ENCODE measurements around the gene FBXL7.

FBXL7 gene

DNA sequence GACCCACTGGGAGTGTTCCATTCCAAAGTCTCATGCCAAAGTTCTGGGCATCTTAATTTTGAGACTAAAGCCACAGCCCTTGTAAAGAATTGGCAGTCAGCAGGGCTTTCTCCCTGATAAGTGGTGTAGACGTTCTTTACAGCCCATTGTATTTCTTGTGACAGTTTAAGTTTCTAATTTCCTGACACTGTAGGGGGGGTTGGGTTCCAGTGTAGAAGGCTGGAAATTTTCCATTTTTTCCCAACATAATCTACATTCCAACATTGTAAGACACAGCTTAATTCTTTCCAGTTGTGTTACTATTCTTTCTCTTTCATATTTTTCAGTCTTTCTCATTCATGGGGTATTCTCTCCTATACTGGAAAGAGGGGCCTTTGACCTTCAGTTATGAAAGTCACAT is 121.1 kb downstream of the FBXL7 start:
- DNase-seq, result no peak

DNA sequence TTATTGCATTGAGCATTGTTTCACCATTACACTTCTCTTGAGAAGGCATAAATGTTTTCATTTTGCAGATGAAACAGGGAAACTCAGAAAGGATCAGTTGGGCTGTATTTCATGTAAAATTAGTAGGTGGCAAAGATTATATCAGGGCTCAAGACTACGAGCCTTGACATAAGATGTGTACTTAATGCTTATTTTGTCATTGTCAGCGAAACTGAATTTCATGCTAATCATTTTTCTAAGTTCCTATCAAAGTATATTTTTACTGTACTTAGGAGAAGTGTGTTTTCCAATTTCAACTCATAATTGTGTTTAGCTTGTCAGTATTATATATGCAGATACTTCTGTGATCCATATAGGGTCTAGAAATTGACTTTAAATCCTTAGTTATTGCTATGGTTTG is 123.8 kb downstream of the FBXL7 start:
- no peak for DNase-seq

DNA sequence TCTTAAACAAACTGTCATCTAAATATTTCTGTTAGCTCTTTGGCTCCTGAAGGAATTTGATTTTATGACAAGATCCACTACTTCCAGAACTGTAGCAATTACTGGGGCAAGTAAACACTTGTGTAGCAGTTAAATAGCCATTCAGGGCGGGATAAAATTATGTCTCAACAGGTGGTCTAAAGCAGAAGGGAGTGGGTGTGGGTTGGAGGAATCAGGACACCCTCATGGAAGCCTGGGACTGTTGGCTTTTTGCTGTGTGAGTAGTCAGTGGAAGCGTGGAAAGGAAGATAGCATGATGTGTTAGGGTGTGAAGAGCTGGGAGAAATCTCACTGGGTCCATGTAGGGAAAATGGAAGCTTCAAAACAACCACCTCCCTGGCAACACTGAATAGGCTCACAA is 127.1 kb downstream of the FBXL7 start:
- no peak for DNase-seq

DNA sequence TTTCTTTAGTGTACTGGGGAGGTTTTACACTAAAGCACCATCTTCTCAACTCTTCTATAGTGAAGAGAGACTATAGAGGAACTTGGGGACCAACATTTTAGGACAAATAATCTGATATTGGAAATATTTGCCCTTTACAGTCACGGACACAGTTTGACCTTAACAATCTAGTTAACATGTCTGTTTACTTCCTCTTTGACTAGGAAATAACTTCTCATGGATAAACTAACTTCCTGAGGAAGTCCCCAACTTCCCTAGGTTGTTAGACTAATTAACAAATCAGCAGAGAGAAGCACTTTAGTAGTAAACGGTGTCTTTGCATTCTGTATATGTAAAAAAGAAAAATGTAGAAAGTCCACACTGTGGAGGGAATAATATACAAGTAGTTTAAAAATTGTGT is 127.7 kb downstream of the FBXL7 start:
- DNase-seq, result no peak

DNA sequence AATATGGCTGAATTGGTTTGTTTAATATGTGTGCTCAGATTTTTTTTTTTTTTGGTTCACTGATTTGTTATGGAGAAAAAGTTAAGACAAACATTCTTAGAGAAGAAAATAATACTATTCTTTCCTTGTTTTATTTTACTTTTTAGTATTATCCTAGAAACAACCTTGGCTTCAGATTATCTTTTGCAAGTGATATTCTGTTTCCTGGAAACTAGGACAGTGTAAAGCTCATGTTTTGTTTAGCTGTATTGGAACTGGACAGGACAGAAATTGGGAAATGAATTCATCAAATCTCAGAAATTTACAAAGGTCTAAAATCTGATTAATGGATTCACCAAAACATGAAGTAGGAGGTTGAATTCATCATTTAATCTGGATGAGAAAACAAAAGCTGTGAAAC is 130.5 kb downstream of the FBXL7 start:
- DNase-seq, result no peak

DNA sequence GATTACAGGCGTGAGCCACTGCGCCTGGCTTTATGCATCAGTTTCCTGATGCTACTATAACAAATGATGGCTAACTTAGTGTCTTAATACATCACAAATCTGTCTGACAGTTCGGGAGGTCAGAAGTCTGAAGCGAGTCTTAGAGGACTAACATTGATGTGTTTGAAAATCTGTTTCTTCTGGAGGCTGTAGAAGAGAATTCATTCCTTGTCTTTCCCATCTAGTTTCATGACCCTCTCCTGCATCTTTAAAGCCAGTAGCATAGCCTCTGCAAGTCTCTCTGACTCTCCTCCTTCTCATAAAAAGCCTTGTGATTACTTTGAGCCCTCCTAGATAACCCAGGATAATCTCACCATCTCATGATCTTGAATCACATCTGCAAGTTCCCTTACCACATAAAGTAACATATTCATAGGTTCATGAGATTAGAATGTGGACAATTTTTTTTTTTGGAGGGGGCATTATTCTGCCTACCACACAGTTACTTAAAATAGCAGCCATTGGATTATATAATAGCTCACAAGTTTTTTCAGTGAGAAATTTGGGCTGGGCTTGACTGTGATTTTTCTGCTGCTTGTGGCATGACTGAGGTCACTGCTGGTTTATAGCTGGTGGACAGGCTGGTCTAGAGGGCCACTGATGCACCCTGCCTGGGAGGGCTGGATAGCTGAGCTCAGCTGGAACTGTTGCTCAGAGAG is 134.8 kb downstream of the FBXL7 start:
- no peak for DNase-seq

DNA sequence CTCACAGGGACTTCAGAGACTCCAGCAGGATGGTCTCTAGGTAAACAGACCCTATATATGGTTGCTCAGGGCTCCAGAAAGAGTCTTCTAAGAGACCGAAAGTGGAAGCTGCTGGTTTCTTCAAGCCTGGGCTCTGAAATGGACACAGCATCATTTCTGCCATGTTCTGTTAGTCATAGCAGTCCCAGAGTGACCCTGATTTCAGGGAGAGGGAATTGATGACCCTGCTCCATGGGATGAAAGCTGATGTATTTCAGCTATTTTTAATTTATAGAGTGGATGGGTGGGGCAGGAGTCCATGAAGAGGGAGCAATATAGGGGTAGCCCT is 135.3 kb downstream of the FBXL7 start:
- DNase-seq, result no peak

DNA sequence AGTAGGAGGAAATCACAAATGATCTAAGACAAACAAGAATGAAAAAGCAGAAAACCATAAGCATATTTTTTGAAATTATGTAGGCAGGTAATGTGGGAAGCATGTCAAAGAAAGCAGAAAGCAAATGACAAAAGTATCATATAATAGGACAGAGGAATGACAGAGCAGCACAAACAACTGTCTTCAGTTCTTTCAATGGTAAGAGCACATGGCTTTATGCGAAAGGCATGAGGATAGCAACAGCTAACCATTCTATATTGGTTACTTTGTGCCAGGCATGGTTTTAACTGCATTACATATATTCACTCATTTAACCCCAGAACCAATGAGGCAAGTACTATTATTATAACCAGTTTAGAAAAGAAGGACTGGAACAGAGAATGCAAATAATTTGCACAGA is 137.4 kb downstream of the FBXL7 start:
- DNase-seq, result no peak

DNA sequence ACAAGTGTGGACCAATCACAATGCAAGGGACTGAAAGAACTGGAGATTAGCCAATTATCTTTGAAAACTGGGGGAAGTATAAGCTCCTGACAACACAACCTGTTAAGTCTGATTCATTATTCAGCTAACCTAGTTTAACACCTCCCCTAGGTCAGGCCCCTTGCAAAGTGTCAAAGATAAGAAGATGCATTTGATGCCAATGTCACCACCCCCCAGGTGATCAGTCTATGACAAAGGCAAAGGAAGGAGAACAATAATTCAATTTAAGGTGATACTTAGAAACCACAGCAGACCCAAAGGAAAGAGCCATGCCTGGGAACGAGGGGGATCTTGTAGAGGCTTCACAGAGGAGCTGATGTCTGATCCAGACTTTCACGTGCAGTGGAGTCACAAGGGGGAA is 137.9 kb downstream of the FBXL7 start:
- no peak for DNase-seq

DNA sequence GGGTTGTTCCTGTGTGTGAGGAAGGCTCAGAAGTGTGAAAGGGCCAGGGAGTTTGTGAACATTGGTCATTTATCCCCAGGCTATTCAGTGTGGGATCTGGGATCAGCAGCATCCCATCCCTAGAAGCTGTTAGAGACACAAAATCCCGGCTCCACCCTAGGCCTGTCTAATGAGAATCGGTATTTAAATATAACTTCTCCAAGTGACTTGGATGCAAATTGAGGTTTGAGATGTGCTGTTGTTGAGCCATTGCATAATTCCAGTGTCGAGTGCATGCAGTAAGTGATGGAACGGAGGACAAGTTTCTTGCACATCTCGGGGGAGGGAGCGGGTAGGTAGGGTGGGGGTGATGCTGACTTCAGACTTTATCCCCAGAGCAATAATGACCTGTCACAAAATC is 138.3 kb downstream of the FBXL7 start:
- DNase-seq, result no peak

DNA sequence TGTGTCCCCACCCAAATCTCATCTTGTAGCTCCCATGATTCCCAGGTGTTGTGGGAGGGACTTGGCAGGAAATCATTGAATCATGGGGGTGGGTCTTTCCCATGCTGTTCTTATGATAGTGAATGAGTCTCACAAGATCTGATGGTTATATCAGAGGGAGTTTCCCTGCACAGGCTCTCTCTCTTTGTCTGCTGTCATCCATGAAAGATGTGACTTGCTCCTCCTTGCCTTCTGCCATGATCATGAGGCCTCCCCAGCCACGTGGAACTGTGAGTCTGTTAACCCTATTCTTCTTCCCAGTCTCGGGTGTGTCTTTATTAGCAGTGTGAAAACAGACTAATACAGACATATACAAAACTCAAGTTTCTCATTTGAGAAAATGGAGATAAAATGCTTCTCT is 139.3 kb downstream of the FBXL7 start:
- DNase-seq, result no peak

DNA sequence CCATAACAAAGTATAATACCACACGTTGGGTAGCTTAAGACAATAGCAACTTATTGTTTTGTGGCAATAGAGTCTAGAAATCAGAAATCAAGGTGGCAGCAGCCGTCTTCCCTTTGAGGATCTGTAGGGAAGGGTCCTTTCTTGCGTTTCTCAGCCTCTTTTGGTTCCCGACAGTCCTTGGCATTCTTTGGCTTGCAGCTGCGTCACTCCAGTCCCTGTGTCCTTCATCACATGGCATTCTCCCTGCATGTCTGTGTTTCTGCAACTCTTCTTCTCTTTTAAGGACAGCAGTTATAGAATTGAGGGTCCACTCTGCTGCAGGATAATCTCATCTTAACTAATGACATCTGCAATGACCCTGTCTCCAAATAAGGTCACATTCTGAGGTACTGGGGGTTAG is 140.1 kb downstream of the FBXL7 start:
- no peak for DNase-seq

DNA sequence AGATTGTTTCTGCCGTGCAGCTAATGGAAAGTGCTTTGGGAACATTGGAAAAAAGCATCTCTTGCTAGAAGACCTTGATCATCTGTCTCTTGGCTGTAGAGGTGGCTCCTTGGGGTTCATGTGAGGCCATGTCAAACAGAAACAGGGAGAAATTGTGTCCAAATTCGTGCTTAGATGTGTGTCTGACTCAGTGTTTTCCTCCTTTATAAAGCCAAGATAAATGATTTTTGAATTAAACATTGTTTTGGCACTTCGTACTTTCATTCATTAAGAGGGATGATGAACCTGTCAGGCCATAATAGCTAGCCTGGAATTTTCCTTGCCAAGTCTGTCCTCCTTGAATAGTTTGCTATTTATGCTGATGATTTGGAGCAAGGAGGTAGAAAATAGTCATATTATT is 143.8 kb downstream of the FBXL7 start:
- DNase-seq, result no peak

DNA sequence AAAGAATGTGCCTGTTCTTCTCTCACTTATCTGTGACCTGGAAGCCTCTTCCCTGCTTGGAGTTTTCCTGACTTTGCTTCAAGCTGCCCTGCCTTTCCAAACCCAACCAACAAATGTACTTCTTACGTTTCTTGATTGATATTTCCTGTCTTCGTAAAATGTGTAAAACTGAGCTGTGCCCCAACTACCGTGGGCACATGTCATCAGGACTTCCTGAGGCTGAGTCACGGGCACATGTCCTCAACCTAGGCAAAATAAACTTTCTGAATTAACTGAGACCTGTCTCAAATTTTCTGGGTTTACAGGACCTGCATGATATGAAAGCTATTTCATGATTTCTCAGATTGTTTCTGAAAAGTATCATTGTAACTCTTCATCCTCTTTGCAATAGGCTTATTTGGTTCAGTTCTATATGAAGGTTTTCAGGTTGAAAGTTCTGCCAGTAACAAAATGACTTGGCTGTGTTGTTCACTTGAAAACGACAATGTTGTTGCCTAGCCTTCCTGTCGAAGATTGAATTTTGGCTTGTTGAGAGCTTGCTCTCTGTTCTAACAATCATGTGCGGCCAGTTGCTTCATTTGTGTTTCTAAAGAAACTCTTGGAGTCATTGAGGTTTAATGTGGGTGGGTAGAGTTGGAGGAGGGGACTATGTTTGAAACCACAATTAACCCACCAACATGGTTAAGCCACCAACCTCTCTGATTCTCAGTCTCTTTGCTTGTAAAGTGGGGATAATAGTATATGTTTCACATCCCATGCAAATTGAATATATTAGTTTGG is 145.6 kb downstream of the FBXL7 start:
- no peak for DNase-seq

DNA sequence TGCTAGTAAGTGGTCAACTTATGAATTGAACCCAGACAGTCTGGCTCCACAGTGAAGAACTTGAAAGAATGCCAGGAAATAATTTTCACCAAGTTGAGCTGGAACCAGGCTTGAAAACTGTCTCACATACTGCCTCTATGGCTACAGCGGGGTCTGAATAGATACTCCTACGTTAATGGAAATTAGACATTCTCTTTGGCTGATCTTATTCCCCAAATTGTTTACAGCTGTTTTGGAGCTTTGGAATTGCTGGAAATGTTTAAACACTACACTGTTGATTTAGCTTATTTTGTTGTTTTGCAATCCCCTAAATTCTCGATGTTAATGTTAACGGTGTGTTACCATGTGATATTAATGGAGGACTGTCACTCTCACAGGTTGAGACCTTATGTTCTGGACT is 146.4 kb downstream of the FBXL7 start:
- no peak for DNase-seq

DNA sequence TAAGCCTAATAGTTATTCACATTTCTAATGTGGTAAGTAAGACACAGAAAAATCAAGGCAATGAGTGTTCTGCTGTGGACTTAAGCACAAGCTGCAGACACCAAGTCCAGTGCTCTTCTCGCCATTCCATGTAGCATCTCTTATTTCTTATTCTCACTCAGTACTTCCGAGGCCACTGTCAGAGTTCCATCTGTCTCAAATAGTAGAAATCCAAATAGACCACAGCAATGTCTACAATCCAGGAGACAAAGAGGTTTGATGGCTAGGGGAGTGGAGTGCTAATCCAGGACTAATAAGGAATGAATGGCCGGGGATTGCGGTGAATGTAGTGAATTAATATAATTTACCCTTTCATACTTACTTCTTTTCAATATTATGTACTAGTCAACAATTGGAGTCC is 147.3 kb downstream of the FBXL7 start:
- no peak for DNase-seq

DNA sequence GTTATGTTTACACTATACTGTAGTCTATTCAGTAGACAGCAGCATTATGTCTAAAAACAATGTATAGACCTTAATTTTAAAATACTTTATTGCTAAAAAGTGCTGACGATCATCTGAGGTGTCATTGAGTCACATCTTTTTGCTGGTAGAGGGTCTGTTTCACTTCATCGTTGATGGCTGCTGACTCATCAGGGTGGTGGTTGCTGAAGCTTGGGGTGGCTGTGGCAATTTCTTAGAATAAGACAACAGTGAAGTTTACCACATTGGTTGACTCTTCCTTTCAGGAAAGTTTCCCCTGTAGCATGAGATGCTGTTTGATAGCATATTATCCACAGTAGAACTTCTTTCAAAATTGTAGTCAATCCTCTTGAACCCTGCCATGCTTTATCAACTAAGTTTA is 150.3 kb downstream of the FBXL7 start:
- DNase-seq, result no peak

DNA sequence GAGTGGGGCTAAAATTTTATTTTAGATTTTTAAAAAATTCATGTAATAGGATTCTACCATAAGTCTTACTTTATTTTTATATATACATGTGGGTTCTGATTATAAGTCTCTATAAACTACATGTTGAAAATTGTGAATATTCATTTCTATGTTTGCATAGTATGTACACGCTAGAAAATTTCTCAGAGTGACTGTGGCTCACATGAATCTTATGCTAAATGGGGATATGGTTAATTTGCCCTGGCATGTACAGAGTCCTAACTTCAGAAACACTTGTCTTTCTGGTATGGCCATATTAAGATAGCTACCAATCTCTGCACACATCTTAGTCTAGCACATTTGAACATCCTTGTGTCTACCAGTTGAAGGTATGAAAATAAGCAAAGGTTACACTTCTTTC is 154.8 kb downstream of the FBXL7 start:
- DNase-seq, result no peak

DNA sequence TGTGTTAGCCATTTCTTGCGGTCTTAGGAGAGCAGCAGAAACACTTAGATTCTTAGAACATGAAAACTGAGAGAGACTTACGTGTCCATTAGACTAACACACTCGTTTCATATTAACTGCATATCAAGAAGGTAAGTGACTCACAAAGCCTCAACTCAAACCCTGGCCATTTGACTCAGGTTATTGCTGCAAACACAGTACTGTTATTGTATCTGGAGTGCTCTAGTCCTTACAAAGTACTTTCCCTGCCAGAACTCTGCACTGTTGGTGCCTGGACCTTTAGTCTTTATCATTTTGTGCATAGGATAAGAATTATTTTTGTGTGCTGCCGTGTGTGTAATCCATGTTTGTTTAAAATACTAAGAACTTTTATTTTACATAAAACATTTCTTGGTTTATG is 155.7 kb downstream of the FBXL7 start:
- DNase-seq, result no peak

DNA sequence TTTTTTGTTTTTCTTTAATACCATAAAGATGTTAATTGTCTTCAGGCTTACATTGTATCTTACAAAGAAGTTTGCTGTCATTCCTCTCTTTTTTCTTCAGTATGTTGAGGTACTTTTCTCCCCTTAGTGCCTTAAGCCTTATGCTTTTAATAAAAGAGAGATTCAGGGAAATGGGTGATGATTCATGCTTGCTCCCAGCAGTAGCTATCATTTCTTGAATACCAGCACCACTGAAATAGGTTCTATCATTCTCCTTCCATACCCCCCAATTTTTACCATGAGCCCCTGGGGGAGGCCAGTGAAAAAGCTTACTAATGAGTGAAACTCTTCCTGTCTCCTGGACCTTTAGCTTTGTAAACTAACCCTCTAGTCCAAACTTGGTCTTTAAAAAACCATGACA is 165.0 kb downstream of the FBXL7 start:
- DNase-seq, result no peak

DNA sequence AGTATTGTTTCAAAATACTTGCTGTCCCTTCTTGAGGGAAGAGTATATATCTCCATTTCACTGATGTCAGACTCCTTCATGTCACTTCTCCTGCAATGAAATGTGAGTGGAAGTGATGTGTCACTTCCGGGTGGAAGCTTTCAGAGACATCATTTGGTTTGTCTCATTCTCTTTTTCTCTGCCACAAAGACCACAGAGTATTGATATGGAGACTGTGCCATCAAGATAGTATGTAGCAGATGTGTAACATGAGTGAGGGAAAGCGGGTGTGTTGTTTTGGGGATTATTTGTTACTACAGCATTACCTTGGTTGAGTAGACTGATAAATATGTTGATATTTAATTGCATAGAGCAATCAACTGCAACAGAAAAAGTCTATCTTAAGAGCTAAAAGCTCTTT is 169.8 kb downstream of the FBXL7 start:
- DNase-seq, result no peak

DNA sequence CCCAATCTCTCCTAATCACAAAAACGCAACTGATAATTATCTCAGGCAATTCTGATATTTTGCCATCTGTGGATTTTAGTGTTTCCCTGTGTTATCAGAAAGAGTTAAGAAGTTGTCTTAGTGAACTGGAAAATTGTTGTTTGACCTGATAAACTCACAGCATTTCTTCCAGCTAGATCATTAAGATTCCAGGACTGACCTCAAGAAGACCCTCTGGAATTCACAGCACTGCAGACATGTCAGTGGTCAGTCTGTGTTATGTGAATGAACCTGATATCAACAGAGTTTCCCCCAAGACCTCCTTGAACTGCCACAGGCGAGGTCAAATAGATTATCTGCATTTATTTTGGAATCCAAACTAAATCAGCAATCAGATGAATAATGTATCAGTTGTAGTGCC is 174.7 kb downstream of the FBXL7 start:
- no peak for DNase-seq

DNA sequence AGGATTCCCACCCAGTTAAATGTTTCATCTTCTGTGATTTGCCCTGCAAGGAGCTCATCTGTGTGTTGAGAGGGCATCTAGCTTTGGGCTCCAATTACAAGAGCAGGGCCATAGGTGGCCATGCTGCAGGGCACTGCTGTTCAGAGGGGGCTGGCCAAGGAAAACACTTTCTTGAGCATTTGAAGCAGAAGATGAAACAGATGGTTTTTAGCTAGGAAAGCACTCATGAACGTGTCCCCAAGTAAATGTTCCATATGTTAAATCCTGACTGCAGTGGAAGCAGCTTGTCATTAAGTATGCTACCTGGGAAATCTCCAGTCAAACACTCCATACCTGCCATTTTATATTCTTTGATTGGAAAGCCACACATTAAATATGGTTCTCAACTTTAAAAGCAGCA is 176.6 kb downstream of the FBXL7 start:
- DNase-seq, result no peak

DNA sequence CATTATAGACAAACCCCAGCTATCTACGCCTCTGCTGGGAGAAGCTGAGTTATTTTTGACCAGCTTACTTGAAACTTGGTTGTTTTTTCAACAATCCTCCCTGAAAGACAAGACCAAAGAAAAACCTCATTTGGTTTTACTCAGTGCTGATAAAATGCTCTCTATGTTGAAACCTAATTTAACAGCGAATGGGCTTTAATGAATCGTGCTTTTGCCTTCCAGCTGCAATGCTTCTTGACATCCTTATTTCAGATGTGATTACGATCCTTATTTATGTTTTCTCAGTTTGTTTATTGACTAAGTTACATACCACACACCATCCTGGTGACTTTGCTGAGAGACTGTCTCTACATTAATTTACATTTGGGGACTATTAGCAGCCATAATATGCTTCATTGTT is 179.2 kb downstream of the FBXL7 start:
- no peak for DNase-seq

DNA sequence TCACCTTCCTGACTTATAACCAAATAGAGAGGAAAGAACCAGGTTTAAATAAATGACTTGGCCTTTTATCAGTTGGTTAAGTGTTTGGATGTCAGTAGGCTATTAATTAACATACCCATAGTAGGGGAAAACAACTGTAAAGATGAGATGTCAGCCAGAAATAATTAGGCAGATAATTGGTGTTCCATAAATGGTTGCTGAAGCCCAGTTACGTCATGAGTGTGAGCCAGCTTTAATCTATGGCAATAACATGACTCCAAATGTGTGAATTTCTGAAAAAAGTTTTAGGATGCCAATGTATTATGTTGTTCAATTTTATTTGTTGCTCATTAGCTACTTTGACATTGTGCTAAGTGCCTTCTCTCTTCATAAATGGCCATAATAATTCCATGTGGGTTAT is 180.5 kb downstream of the FBXL7 start:
- no peak for DNase-seq
